ENCODE results near the gene SUSD1. TPM values are rescaled to one million over a fixed set of nuclear protein-coding genes. Genes with fewer than 3 reads are reported as not detected.

The SUSD1 gene
- total RNA-seq, 1 donor from 2014 or later: 33.8 TPM

- Histone ChIP-seq H3K4me3 (ENCODE audit: low read depth, low read length) (no peak overlapping the region), H3K36me3 (ENCODE audit: control insufficient read depth, insufficient read depth, low read length) (no peaks in the 10 kb centered on the region), H3K27me3 (ENCODE audit: control insufficient read depth, insufficient read depth, low read length) (no peaks in the 10 kb centered on the region)
- TF ChIP-seq, protein P1, sequence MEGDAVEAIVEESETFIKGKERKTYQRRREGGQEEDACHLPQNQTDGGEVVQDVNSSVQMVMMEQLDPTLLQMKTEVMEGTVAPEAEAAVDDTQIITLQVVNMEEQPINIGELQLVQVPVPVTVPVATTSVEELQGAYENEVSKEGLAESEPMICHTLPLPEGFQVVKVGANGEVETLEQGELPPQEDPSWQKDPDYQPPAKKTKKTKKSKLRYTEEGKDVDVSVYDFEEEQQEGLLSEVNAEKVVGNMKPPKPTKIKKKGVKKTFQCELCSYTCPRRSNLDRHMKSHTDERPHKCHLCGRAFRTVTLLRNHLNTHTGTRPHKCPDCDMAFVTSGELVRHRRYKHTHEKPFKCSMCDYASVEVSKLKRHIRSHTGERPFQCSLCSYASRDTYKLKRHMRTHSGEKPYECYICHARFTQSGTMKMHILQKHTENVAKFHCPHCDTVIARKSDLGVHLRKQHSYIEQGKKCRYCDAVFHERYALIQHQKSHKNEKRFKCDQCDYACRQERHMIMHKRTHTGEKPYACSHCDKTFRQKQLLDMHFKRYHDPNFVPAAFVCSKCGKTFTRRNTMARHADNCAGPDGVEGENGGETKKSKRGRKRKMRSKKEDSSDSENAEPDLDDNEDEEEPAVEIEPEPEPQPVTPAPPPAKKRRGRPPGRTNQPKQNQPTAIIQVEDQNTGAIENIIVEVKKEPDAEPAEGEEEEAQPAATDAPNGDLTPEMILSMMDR (IDR thresholded peaks at IDR 0.05; ENCODE audit: insufficient read depth, low read length, poor library complexity, severe bottlenecking): no peak
- DNase-seq (ENCODE audit: low read depth): no peak
Measured at GRCh38 chr9:112009656-112010055, 165.4 kb downstream of the SUSD1 start.

- TF ChIP-seq, protein P1 (IDR thresholded peaks at IDR 0.05; ENCODE audit: insufficient read depth, low read length, poor library complexity, severe bottlenecking): no peak
- DNase-seq (ENCODE audit: low read depth): no peak
- Histone ChIP-seq H3K27me3 (ENCODE audit: control insufficient read depth, insufficient read depth, low read length) (no peaks in the 10 kb centered on the region), H3K36me3 (ENCODE audit: control insufficient read depth, insufficient read depth, low read length) (no peaks in the 10 kb centered on the region), H3K4me3 (ENCODE audit: low read depth, low read length) (no peak overlapping the region)
Measured at GRCh38 chr9:112007575-112008240, 167.4 kb downstream of the SUSD1 start.

- H3K36me3 ChIP-seq (ENCODE audit: control insufficient read depth, insufficient read depth, low read length): no peaks in the 10 kb centered on the region
- no peaks in the 10 kb centered on the region for H3K27me3 ChIP-seq (ENCODE audit: control insufficient read depth, insufficient read depth, low read length)
- no peak for DNase-seq (ENCODE audit: low read depth)
- TF ChIP-seq, protein P1 (IDR thresholded peaks at IDR 0.05; ENCODE audit: insufficient read depth, low read length, poor library complexity, severe bottlenecking): no peak
- H3K4me3 ChIP-seq (ENCODE audit: low read depth, low read length): no peak overlapping the region
Measured at GRCh38 chr9:112006361-112007020, 168.6 kb downstream of the SUSD1 start.

- no peak for DNase-seq (ENCODE audit: low read depth)
Measured at GRCh38 chr9:112005939-112006338, 169.2 kb downstream of the SUSD1 start.

DNA sequence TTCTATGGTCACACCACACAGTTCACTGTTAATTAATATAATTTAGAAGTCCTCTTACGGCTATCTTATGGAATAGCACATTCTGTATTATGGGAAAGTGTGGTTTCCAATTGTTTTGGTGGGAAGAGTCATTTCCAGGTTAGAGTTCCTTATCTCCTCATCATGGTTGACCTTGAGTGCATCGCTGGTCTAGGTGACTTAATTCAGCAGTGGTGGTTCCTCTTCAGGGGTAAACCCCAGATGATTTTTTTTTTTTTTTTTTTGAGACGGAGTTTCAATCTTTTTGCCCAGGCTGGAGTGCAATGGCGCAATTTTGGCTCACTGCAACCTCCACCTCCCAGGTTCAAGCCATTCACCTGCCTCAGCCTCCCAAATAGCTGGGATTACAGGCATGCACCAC is 171.6 kb downstream of the SUSD1 start:
- no peaks in the 10 kb centered on the region for H3K27me3 ChIP-seq (ENCODE audit: control insufficient read depth, insufficient read depth, low read length)
- H3K4me3 ChIP-seq (ENCODE audit: low read depth, low read length): no peak overlapping the region
- TF ChIP-seq, protein P1 (IDR thresholded peaks at IDR 0.05; ENCODE audit: insufficient read depth, low read length, poor library complexity, severe bottlenecking): no peak
- DNase-seq (ENCODE audit: low read depth): no peak
- H3K36me3 ChIP-seq (ENCODE audit: control insufficient read depth, insufficient read depth, low read length): no peaks in the 10 kb centered on the region

More at GRCh38 chr9:112005939-112006338, 169.2 kb downstream of the SUSD1 start:
- H3K36me3 ChIP-seq (ENCODE audit: control insufficient read depth, insufficient read depth, low read length): no peaks in the 10 kb centered on the region
- no peak overlapping the region for H3K4me3 ChIP-seq (ENCODE audit: low read depth, low read length)
- no peaks in the 10 kb centered on the region for H3K27me3 ChIP-seq (ENCODE audit: control insufficient read depth, insufficient read depth, low read length)
- TF ChIP-seq, protein P1 (IDR thresholded peaks at IDR 0.05; ENCODE audit: insufficient read depth, low read length, poor library complexity, severe bottlenecking): no peak
